ENCODE measurements around the gene POMGNT2. TPM values are rescaled to one million over a fixed set of nuclear protein-coding genes. Genes with fewer than 3 reads are reported as not detected.

The POMGNT2 gene
- 7.2 TPM for polyA plus RNA-seq (2013, experiment 1 of 2)
- 7.2 TPM for polyA plus RNA-seq (2013, experiment 2 of 2)

DNA sequence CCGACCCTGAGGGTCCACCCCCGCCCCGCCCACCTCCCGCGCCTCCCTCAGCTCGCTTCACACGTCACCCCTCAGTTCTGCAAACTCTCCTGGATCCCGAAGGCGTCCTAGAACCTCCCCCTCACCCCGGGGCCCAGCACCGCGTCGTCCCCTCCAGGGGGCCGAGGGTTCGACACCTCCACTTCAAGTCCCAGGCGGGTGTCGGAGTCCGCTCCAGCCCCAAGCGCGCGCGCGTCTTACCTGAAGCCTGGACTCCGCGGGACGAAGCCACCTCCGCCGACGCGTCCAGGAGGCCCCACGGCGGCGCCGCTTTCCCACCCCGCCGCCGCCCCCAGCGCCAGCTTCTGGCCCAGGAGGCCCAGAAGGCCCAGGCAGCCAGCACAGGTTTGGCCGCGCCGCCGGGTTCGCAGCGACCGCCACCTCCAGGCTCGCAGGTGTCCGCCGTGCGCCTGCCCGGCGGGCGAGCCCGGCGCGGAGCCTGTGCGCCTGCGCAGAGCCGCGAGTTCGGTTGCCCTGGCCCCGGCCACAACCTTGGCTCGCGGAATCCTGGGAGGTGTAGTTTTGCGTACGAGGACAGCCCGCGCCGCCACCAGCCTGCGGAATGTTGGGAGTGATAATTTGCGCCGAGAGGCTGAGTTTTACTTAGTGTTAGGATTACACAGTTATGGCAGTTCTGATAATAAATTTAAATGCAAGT, at the start of gene POMGNT2:
Gene POMGNT2, minus strand, starts transcription at position 484 of the 697 bp plus-strand sequence. CDS start 24,648 bp downstream, outside the sequence.
- H3K9me3 ChIP-seq (ENCODE audit: control insufficient read depth, low read length): no peaks in the 10 kb centered on the region
- peak; percentile 69 for DNase-seq
- H3K27ac ChIP-seq (ENCODE audit: low read length, poor library complexity, severe bottlenecking): no peak within 1 kb of the TSS
- H2BK12ac ChIP-seq (ENCODE audit: low read length in 2 of 2): peak within 1 kb of the TSS in 1 of 2 experiments; percentile 42
- under 1% methylated on average over 55 of the region's 71 CpGs for WGBS
- no peak within 1 kb of the TSS for H2BK120ac ChIP-seq (ENCODE audit: low read depth, low read length)
- H3K4me3 ChIP-seq (ENCODE audit: insufficient read depth in 1 of 2, low read depth in 1 of 2, low read length in 2 of 2): peak within 1 kb of the TSS; percentile 70 to 81
- H2BK5ac ChIP-seq (ENCODE audit: low read depth, low read length, poor library complexity, severe bottlenecking): no peak within 1 kb of the TSS
- H3K36me3 ChIP-seq (ENCODE audit: control insufficient read depth in 1 of 2, insufficient read depth in 2 of 2, low read depth in 1 of 2, low read length in 2 of 2): no peaks in the 10 kb centered on the region
- peak within 1 kb of the TSS in 1 of 2 experiments; percentile 85 for H3K4ac ChIP-seq (ENCODE audit: low read depth in 1 of 2, low read length in 2 of 2)
- H3K4me1 ChIP-seq (ENCODE audit: control insufficient read depth, insufficient read depth, low read depth, low read length): peaks cover 8% of the 10 kb centered on the region
- no peak within 1 kb of the TSS for H2AK5ac ChIP-seq (ENCODE audit: low read length, severe bottlenecking)
- peaks cover 24% of the 10 kb centered on the region for H3K79me1 ChIP-seq (replicated peaks; ENCODE audit: low read length, poor library complexity, severe bottlenecking)
- H3K4me2 ChIP-seq (ENCODE audit: low read length, poor library complexity, severe bottlenecking): peak within 1 kb of the TSS; percentile 88
- H4K91ac ChIP-seq (ENCODE audit: low read length): no peak within 1 kb of the TSS
- peak within 1 kb of the TSS in 1 of 2 experiments; percentile 64 for H3K18ac ChIP-seq (ENCODE audit: low read depth in 1 of 2, low read length in 2 of 2)
- H3K14ac ChIP-seq (ENCODE audit: low read length in 2 of 2): peak within 1 kb of the TSS in 1 of 2 experiments; percentile 13
- H4K8ac ChIP-seq (ENCODE audit: low read length): peak within 1 kb of the TSS; percentile 84
- H3K23ac ChIP-seq (ENCODE audit: low read length in 2 of 2): peak within 1 kb of the TSS in 1 of 2 experiments; percentile 6
- peaks cover 0 to 3% of the 10 kb centered on the region in 2 experiments for H3K27me3 ChIP-seq (ENCODE audit: control insufficient read depth in 1 of 2, insufficient read depth in 1 of 2, low read length in 2 of 2)
- no peak within 1 kb of the TSS for H2BK15ac ChIP-seq (ENCODE audit: low read depth, poor library complexity, severe bottlenecking)
- H3K9ac ChIP-seq (ENCODE audit: low read length): peak within 1 kb of the TSS; percentile 84
- H2AFZ ChIP-seq (ENCODE audit: low read depth, low read length): peak within 1 kb of the TSS; percentile 91

DNA sequence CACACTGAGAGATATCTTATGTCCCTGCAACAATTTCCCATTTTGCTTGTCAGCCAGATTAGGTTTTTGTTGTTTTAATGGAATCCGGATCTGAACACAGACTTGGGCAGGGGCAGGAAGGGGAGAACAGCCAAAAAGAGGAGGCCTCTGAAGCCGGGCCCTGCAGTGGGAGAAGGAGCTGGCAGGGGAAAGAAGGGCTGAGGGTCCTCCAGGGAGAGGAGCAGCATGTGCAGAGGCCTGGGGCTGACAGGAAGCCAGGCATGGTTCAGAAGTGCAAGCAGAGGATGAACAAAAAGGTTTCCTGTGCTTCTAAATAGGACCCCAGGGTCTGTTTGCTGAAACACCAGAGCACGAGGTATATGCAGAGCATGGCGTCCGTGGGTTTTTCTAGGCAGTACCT, 49.1 kb upstream of the POMGNT2 start:
- Histone ChIP-seq H2BK12ac (ENCODE audit: low read length in 2 of 2) (no peak overlapping the region), H4K8ac (ENCODE audit: low read length) (no peak overlapping the region), H2BK5ac (ENCODE audit: low read depth, low read length, poor library complexity, severe bottlenecking) (no peak overlapping the region), H2BK120ac (ENCODE audit: low read depth, low read length) (no peak overlapping the region), H3K9me3 (ENCODE audit: control insufficient read depth, low read length) (no peaks in the 10 kb centered on the region), H3K23ac (ENCODE audit: low read length in 2 of 2) (no peak overlapping the region), H3K4ac (ENCODE audit: low read depth in 1 of 2, low read length in 2 of 2) (no peak overlapping the region), H3K18ac (ENCODE audit: low read depth in 1 of 2, low read length in 2 of 2) (no peak overlapping the region), H2BK15ac (ENCODE audit: low read depth, poor library complexity, severe bottlenecking) (no peak overlapping the region), H4K91ac (ENCODE audit: low read length) (no peak overlapping the region), H3K36me3 (ENCODE audit: control insufficient read depth in 1 of 2, insufficient read depth in 2 of 2, low read depth in 1 of 2, low read length in 2 of 2) (no peaks in the 10 kb centered on the region), H3K4me1 (ENCODE audit: control insufficient read depth, insufficient read depth, low read depth, low read length) (no peaks in the 10 kb centered on the region), H2AK5ac (ENCODE audit: low read length, severe bottlenecking) (no peak overlapping the region), H3K9ac (ENCODE audit: low read length) (no peak overlapping the region), H2AFZ (ENCODE audit: low read depth, low read length) (no peak overlapping the region), H3K14ac (ENCODE audit: low read length in 2 of 2) (no peak overlapping the region), H3K27ac (ENCODE audit: low read length, poor library complexity, severe bottlenecking) (no peak overlapping the region), H3K4me3 (ENCODE audit: insufficient read depth in 1 of 2, low read depth in 1 of 2, low read length in 2 of 2) (no peak overlapping the region), H3K27me3 (ENCODE audit: control insufficient read depth in 1 of 2, insufficient read depth in 1 of 2, low read length in 2 of 2) (peaks cover 37 to 63% of the 10 kb centered on the region in 2 experiments), H3K4me2 (ENCODE audit: low read length, poor library complexity, severe bottlenecking) (no peak overlapping the region), H3K79me1 (replicated peaks; ENCODE audit: low read length, poor library complexity, severe bottlenecking) (no peaks in the 10 kb centered on the region)
- WGBS: 92% methylated on average over 5 of the region's 5 CpGs
- no peak for DNase-seq

DNA sequence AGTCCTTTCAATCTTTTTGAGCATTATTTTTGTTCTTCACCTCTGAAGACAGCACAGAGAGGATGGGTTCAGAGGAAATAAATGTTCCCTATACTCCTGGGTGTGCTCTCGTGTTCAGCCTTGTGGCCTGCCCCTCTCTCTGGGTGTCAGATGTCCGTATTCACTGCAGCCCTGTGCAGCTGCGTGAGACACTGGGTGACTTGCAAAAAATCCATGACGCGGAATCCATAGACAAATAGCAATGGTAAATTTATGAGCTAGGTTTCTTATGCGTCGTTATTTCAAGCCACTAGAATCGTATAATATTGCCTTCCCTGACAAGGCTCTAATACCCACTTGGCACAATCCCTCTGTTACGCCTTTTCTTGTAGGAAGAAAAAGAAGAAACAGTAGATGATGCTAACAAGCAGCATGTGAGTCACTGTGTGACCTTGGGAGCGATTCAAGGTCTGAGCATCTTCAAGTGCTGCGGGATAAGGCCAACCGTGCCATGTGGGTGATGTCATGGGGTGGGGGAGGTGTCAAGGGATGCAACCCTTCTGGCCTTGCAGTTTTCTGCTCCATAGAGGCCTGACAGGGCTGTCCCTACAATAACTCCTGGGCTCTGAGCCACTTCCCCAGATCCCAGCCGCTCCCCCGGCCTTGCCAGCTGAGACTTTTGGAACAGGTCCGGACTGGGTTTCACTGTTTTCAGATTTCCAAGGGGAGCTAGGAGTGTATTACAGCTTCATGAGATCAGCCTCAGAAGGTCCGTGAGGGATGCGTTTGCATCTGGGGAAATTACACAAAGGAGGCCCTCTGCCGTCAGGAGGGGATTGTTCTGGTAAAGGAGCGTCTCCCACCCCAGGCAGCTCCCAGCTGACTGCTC, 47.6 kb upstream of the POMGNT2 start:
- Histone ChIP-seq H3K4me2 (ENCODE audit: low read length, poor library complexity, severe bottlenecking) (no peak overlapping the region), H3K36me3 (ENCODE audit: control insufficient read depth in 1 of 2, insufficient read depth in 2 of 2, low read depth in 1 of 2, low read length in 2 of 2) (no peaks in the 10 kb centered on the region), H4K8ac (ENCODE audit: low read length) (no peak overlapping the region), H3K9ac (ENCODE audit: low read length) (peak overlapping the region; percentile 65), H3K4me1 (ENCODE audit: control insufficient read depth, insufficient read depth, low read depth, low read length) (no peaks in the 10 kb centered on the region), H3K18ac (ENCODE audit: low read depth in 1 of 2, low read length in 2 of 2) (no peak overlapping the region), H3K27ac (ENCODE audit: low read length, poor library complexity, severe bottlenecking) (no peak overlapping the region), H2BK15ac (ENCODE audit: low read depth, poor library complexity, severe bottlenecking) (no peak overlapping the region), H4K91ac (ENCODE audit: low read length) (no peak overlapping the region), H3K79me1 (replicated peaks; ENCODE audit: low read length, poor library complexity, severe bottlenecking) (no peaks in the 10 kb centered on the region), H3K4ac (ENCODE audit: low read depth in 1 of 2, low read length in 2 of 2) (no peak overlapping the region), H2BK120ac (ENCODE audit: low read depth, low read length) (no peak overlapping the region), H3K14ac (ENCODE audit: low read length in 2 of 2) (no peak overlapping the region), H2BK12ac (ENCODE audit: low read length in 2 of 2) (no peak overlapping the region), H3K23ac (ENCODE audit: low read length in 2 of 2) (no peak overlapping the region), H3K9me3 (ENCODE audit: control insufficient read depth, low read length) (no peaks in the 10 kb centered on the region), H2AFZ (ENCODE audit: low read depth, low read length) (no peak overlapping the region), H3K4me3 (ENCODE audit: insufficient read depth in 1 of 2, low read depth in 1 of 2, low read length in 2 of 2) (peak overlapping the region in 1 of 2 experiments; percentile 24), H2BK5ac (ENCODE audit: low read depth, low read length, poor library complexity, severe bottlenecking) (no peak overlapping the region), H2AK5ac (ENCODE audit: low read length, severe bottlenecking) (no peak overlapping the region), H3K27me3 (ENCODE audit: control insufficient read depth in 1 of 2, insufficient read depth in 1 of 2, low read length in 2 of 2) (peaks cover 26 to 62% of the 10 kb centered on the region in 2 experiments)
- 76% methylated on average over 19 of the region's 19 CpGs for WGBS
- peak; percentile 39 for DNase-seq

DNA sequence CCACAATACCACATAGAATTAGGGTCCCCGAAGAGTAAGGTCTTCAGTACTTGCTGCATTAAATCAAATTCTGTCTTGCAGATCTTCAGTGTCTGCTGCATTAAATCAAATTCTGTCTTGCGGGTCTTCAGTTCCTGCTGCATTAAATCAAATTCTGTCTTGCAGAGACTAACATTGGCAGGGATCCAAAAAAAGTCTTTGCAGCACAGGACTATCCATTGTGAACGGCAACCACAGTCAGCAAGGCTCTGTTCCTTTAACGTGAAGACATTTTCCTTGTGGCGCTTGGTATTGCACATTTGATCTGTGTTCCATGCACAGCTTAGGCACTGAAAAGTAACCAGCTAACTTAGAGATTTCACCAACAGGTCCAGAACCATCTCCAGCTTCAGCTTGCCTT, 46.8 kb upstream of the POMGNT2 start:
- 58% methylated on average over 5 of the region's 5 CpGs for WGBS
- Histone ChIP-seq H3K4me3 (ENCODE audit: insufficient read depth in 1 of 2, low read depth in 1 of 2, low read length in 2 of 2) (peak overlapping the region in 1 of 2 experiments; percentile 24), H4K8ac (ENCODE audit: low read length) (no peak overlapping the region)

More for the DNA sequence above, 46.8 kb upstream of the POMGNT2 start:
- peak; percentile 1 for DNase-seq
- no peak overlapping the region for H2BK15ac ChIP-seq (ENCODE audit: low read depth, poor library complexity, severe bottlenecking)
- no peak overlapping the region for H3K23ac ChIP-seq (ENCODE audit: low read length in 2 of 2)
- no peaks in the 10 kb centered on the region for H3K79me1 ChIP-seq (replicated peaks; ENCODE audit: low read length, poor library complexity, severe bottlenecking)
- H3K9ac ChIP-seq (ENCODE audit: low read length): peak overlapping the region; percentile 65
- H3K9me3 ChIP-seq (ENCODE audit: control insufficient read depth, low read length): no peaks in the 10 kb centered on the region
- H2BK5ac ChIP-seq (ENCODE audit: low read depth, low read length, poor library complexity, severe bottlenecking): no peak overlapping the region
- no peak overlapping the region for H2BK120ac ChIP-seq (ENCODE audit: low read depth, low read length)
- H3K4me1 ChIP-seq (ENCODE audit: control insufficient read depth, insufficient read depth, low read depth, low read length): no peaks in the 10 kb centered on the region
- no peak overlapping the region for H2AFZ ChIP-seq (ENCODE audit: low read depth, low read length)
- peaks cover 20 to 54% of the 10 kb centered on the region in 2 experiments for H3K27me3 ChIP-seq (ENCODE audit: control insufficient read depth in 1 of 2, insufficient read depth in 1 of 2, low read length in 2 of 2)
- no peak overlapping the region for H3K14ac ChIP-seq (ENCODE audit: low read length in 2 of 2)
- H4K91ac ChIP-seq (ENCODE audit: low read length): no peak overlapping the region
- no peak overlapping the region for H3K4ac ChIP-seq (ENCODE audit: low read depth in 1 of 2, low read length in 2 of 2)
- no peaks in the 10 kb centered on the region for H3K36me3 ChIP-seq (ENCODE audit: control insufficient read depth in 1 of 2, insufficient read depth in 2 of 2, low read depth in 1 of 2, low read length in 2 of 2)
- no peak overlapping the region for H3K18ac ChIP-seq (ENCODE audit: low read depth in 1 of 2, low read length in 2 of 2)
- H3K4me2 ChIP-seq (ENCODE audit: low read length, poor library complexity, severe bottlenecking): no peak overlapping the region
- no peak overlapping the region for H2AK5ac ChIP-seq (ENCODE audit: low read length, severe bottlenecking)
- no peak overlapping the region for H2BK12ac ChIP-seq (ENCODE audit: low read length in 2 of 2)
- no peak overlapping the region for H3K27ac ChIP-seq (ENCODE audit: low read length, poor library complexity, severe bottlenecking)
